Measurements from ENCODE around the gene SPATA6L.

SPATA6L gene

GRCh38 chr9:4558371-4558998, 107.8 kb downstream of the SPATA6L start:
- no peak for DNase-seq (ENCODE audit: extremely low read depth in 1 of 2, low read depth in 1 of 2)

- no peak for DNase-seq (ENCODE audit: extremely low read depth in 1 of 2, low read depth in 1 of 2)
Observed at GRCh38 chr9:4555236-4555635, 111.0 kb downstream of the SPATA6L start.

- no peak for DNase-seq (ENCODE audit: extremely low read depth in 1 of 2, low read depth in 1 of 2)
Observed at GRCh38 chr9:4553951-4554381, 112.3 kb downstream of the SPATA6L start.

GRCh38 chr9:4550777-4551484, 115.3 kb downstream of the SPATA6L start:
- no peak for DNase-seq (ENCODE audit: extremely low read depth in 1 of 2, low read depth in 1 of 2)

GRCh38 chr9:4549751-4550295, 116.5 kb downstream of the SPATA6L start:
- no peak for DNase-seq (ENCODE audit: extremely low read depth in 1 of 2, low read depth in 1 of 2)

GRCh38 chr9:4548811-4549725, 117.2 kb downstream of the SPATA6L start:
- no peak for DNase-seq (ENCODE audit: extremely low read depth in 1 of 2, low read depth in 1 of 2)
